Stimulated activated CD4-positive, alpha-beta T cell treated with anti-CD3 and anti-CD28 coated beads, TNF-alpha, amount 100 ng/mL, for 4 hours (primary cell): ENCODE measurements around the gene SPON1.
"Not testable (repeated sequence)": the region's sequence is repeated elsewhere in the genome, so short reads cannot be mapped to it uniquely, and the experiment has no call there.

Experiments
- DNase-seq, 3 experiments: peaks; one replicate each; pipeline ENCODE4 v3.0.0-alpha.2; 2020; ENCODE audit warnings: low read depth in 3 of 3

The SPON1 gene

GRCh38 chr11:13983081-13983751, 20.7 kb downstream of the SPON1 start:
- no peak for DNase-seq

GRCh38 chr11:13984616-13985450, 22.3 kb downstream of the SPON1 start:
- no peak for DNase-seq

GRCh38 chr11:13986695-13987094, 24.2 kb downstream of the SPON1 start:
- DNase-seq: not testable (repeated sequence)

GRCh38 chr11:13992158-13992856, 29.8 kb downstream of the SPON1 start:
- not testable (repeated sequence) for DNase-seq

- no peak for DNase-seq
Observed at GRCh38 chr11:13993096-13993765, 30.7 kb downstream of the SPON1 start.

GRCh38 chr11:13997881-13998280, 35.4 kb downstream of the SPON1 start:
- no peak for DNase-seq

- no peak for DNase-seq
Observed at GRCh38 chr11:13999704-14000103, 37.2 kb downstream of the SPON1 start.

GRCh38 chr11:14001597-14001996, 39.1 kb downstream of the SPON1 start:
- DNase-seq: no peak

GRCh38 chr11:14007566-14007965, 45.0 kb downstream of the SPON1 start:
- no peak for DNase-seq

- no peak for DNase-seq
Observed at GRCh38 chr11:14010665-14011064, 48.1 kb downstream of the SPON1 start.

- DNase-seq: no peak
Observed at GRCh38 chr11:14012846-14013245, 50.3 kb downstream of the SPON1 start.

- no peak for DNase-seq
Observed at GRCh38 chr11:14015711-14016110, 53.2 kb downstream of the SPON1 start.

- DNase-seq: no peak
Observed at GRCh38 chr11:14018441-14018840, 55.9 kb downstream of the SPON1 start.

- no peak for DNase-seq
Observed at GRCh38 chr11:14021738-14022137, 59.2 kb downstream of the SPON1 start.

- no peak for DNase-seq
Observed at GRCh38 chr11:14022251-14022650, 59.7 kb downstream of the SPON1 start.

- no peak for DNase-seq
Observed at GRCh38 chr11:14022821-14023220, 60.3 kb downstream of the SPON1 start.

- DNase-seq: no peak
Observed at GRCh38 chr11:14026961-14027360, 64.4 kb downstream of the SPON1 start.

- DNase-seq: no peak
Observed at GRCh38 chr11:14027525-14027924, 65.0 kb downstream of the SPON1 start.

GRCh38 chr11:14029440-14029839, 66.9 kb downstream of the SPON1 start:
- DNase-seq: no peak

GRCh38 chr11:14029971-14030920, 67.7 kb downstream of the SPON1 start:
- no peak for DNase-seq

GRCh38 chr11:14035526-14035925, 73.0 kb downstream of the SPON1 start:
- not testable (repeated sequence) for DNase-seq
